ENCODE measurements around the gene DNMT3A.

GRCh38 chr2:25388491-25388890, 46.8 kb upstream of the DNMT3A start:
- TF ChIP-seq, protein P1, sequence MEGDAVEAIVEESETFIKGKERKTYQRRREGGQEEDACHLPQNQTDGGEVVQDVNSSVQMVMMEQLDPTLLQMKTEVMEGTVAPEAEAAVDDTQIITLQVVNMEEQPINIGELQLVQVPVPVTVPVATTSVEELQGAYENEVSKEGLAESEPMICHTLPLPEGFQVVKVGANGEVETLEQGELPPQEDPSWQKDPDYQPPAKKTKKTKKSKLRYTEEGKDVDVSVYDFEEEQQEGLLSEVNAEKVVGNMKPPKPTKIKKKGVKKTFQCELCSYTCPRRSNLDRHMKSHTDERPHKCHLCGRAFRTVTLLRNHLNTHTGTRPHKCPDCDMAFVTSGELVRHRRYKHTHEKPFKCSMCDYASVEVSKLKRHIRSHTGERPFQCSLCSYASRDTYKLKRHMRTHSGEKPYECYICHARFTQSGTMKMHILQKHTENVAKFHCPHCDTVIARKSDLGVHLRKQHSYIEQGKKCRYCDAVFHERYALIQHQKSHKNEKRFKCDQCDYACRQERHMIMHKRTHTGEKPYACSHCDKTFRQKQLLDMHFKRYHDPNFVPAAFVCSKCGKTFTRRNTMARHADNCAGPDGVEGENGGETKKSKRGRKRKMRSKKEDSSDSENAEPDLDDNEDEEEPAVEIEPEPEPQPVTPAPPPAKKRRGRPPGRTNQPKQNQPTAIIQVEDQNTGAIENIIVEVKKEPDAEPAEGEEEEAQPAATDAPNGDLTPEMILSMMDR (IDR thresholded peaks at IDR 0.05; ENCODE audit: borderline replicate concordance, extremely low read depth, low read length, poor library complexity, severe bottlenecking): no peak
- TF ChIP-seq EZH2 (IDR thresholded peaks at IDR 0.05; ENCODE audit: borderline replicate concordance, low read depth, low read length, severe bottlenecking): no peak

All from DND-41 (cell line).